Keratinocyte (primary cell): Measurements from ENCODE around the gene EIF3D. TPM values are rescaled to one million over a fixed set of nuclear protein-coding genes. Genes with fewer than 3 reads are reported as not detected.
A peak's percentile ranks its signal among the peaks of the same experiment; 100 is the strongest.

ENCODE experiments used
- DNase-seq: peaks from one replicate; pipeline ENCODE4 v3.0.0-alpha.2; 2011; ENCODE audit warnings: low read depth, missing footprints, low spot score
- FAIRE-seq: peaks from 2 replicates; lab custom pipeline; 2011; peaks lifted over from hg19 to GRCh38; lab: Jason Lieb, UNC
- H2AFZ ChIP-seq: 2 replicates; pipeline ENCODE4 v1.6.0; 2012; ENCODE audit warnings: low read length, control low read depth, inconsistent platforms; ENCODE audit not compliant: control insufficient read depth
- H3K27ac ChIP-seq: 2 replicates; pipeline ENCODE4 v1.5.1; 2011; ENCODE audit warnings: low read length; ENCODE audit not compliant: control insufficient read depth, insufficient read depth
- H3K27me3 ChIP-seq: 3 replicates; pipeline ENCODE4 v1.6.0; 2011; ENCODE audit warnings: low read length; ENCODE audit not compliant: control insufficient read depth, insufficient read depth; ENCODE audit errors: extremely low read depth
- H3K36me3 ChIP-seq, 2 experiments: 2 replicates in 1 of 2; 3 replicates in 1 of 2; pipeline ENCODE4 v1.5.1; 2011; ENCODE audit warnings: low read length in 2 of 2, mild to moderate bottlenecking in 1 of 2; ENCODE audit not compliant: control insufficient read depth in 2 of 2, insufficient read depth in 2 of 2; ENCODE audit errors: extremely low read depth in 1 of 2
- H3K4me1 ChIP-seq: 3 replicates; pipeline ENCODE4 v1.5.1; 2011; ENCODE audit warnings: low read length; ENCODE audit not compliant: control insufficient read depth, insufficient read depth; ENCODE audit errors: extremely low read depth
- H3K4me2 ChIP-seq: 3 replicates; pipeline ENCODE4 v1.6.0; 2011; ENCODE audit warnings: low read depth, low read length; ENCODE audit not compliant: control insufficient read depth, insufficient read depth; ENCODE audit errors: extremely low read depth
- H3K4me3 ChIP-seq, 3 experiments: fragments of 200-600 bp in 1 of 3; sonication (generic) in 1 of 3; 2 replicates in 2 of 3; 3 replicates in 1 of 3; pipeline ENCODE4 v1.5.1; 2011 to 2016; ENCODE audit warnings: low read length in 3 of 3, mild to moderate bottlenecking in 3 of 3, control low read depth in 2 of 3, inconsistent platforms in 1 of 3, low read depth in 1 of 3, mixed read lengths in 1 of 3, mixed run types in 1 of 3, moderate library complexity in 1 of 3; ENCODE audit not compliant: control insufficient read depth in 2 of 3, insufficient read depth in 2 of 3; ENCODE audit errors: extremely low read depth in 1 of 3
- H3K79me2 ChIP-seq: 2 replicates; pipeline ENCODE4 v1.6.0; 2012; ENCODE audit warnings: low read length; ENCODE audit not compliant: control insufficient read depth, insufficient read depth
- H3K9ac ChIP-seq: 3 replicates; pipeline ENCODE4 v1.6.0; 2011; ENCODE audit warnings: low read length; ENCODE audit not compliant: control insufficient read depth, insufficient read depth; ENCODE audit errors: extremely low read depth
- H3K9me1 ChIP-seq: 3 replicates; pipeline ENCODE4 v1.6.0; 2011; ENCODE audit warnings: low read length; ENCODE audit not compliant: control insufficient read depth, insufficient read depth; ENCODE audit errors: extremely low read depth
- H3K9me3 ChIP-seq: 2 replicates; pipeline ENCODE4 v1.5.1; 2012; ENCODE audit warnings: low read depth, low read length; ENCODE audit not compliant: control insufficient read depth
- H4K20me1 ChIP-seq: 3 replicates; pipeline ENCODE4 v1.6.0; 2011; ENCODE audit warnings: low read length; ENCODE audit not compliant: control insufficient read depth, insufficient read depth; ENCODE audit errors: extremely low read depth
- CTCF ChIP-seq, 3 experiments: IDR thresholded peaks in 1 of 3; conservative IDR thresholded peaks in 1 of 3; optimal IDR thresholded peaks in 1 of 3; 2 replicates in 2 of 3; 3 replicates in 1 of 3; pipeline versions ENCODE3 to v1.5.1; 2011; ENCODE audit warnings: low read length in 3 of 3, mild to moderate bottlenecking in 3 of 3, moderate library complexity in 2 of 3, control low read depth in 1 of 3, inconsistent platforms in 1 of 3; ENCODE audit not compliant: insufficient read depth in 2 of 3; ENCODE audit errors: extremely low read depth in 1 of 3
- EZH2 ChIP-seq: IDR thresholded peaks from one replicate; pipeline ENCODE4 v1.6.1; 2012; ENCODE audit warnings: inconsistent platforms, mild to moderate bottlenecking, low read length, moderate library complexity
- dilution Hi-C: fragments of 300-500 bp; cut with MboI; formaldehyde crosslinking; loops from one replicate; pipeline ENCODE4 v1.7.0; 2020; ENCODE audit warnings: low sequenced_read_pairs; ENCODE audit not compliant: extremely low pct_ligation_motif_present
- polyA plus RNA-seq, 5 experiments: library from polyadenylated mRNA; depleted of rRNA in 3 of 5; stranded (reverse) in 3 of 5; stranded (forward) in 1 of 5; unstranded in 1 of 5; fragments of >200 nt; gene quantifications; 1 replicate in 1 of 5; 2 replicates in 3 of 5; 3 replicates in 1 of 5; pipeline versions ENCODE4 v1.2.1 to v1.2.3, GENCODE V29; 2011 to 2012; ENCODE audit warnings: missing spikeins in 2 of 5, low read depth in 1 of 5, low replicate concordance in 1 of 5

Gene EIF3D
- polyA plus RNA-seq, 1 donor (not counting 4 experiments of a cell fraction or from before 2014, with no cell fraction given): 408 TPM

DNA sequence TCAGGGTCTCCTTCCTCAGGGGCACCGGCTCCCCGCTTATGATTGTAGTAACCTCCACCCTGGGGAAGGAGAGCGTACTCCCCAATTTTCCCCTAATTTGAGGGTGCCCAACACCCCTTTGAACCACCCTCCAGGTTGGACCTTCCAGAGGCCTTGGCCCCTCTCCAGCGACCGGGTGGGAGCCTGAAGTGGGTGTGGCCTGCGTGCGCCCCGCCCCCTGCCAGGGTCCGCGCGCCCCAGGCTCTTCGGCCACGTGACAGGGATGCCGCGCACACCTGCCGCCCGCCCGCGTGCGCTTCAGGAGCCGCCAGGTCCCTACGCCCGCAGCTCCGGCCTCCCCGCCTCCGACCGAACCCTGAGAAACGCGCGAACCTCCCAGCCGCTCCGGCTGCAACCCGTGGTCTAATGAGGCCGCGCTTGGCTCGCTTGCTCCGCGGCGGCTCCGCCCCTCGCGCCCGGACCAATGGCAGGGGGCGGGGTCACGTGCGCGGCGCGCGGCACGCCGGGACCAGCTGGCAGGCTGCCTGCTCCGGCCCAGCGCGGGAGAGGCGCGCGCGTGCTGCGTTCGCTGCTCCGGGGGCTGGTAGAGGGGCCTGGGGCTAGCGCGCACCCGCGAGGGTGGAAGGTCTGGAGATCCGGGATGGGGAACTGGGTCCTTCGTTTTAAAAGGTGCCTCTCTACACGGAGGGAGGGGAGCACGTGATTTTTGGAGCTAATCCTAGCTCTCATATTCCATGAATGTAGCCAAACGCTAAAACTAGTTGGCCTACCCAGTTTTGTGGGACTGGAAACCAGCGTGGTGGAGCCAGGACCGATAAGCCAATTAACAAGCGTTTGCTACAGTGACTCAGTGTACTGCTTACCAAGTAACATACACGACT, 22.1 kb downstream of the EIF3D start, which contains the start of gene FOXRED2:
Gene FOXRED2 (minus strand): TSS at position 404 of the 881 bp plus-strand sequence. CDS start 618 bp downstream, outside the sequence.
- Histone ChIP-seq H3K9me1 (no peaks in the 10 kb centered on the region), H3K79me2 (no peaks in the 10 kb centered on the region), H4K20me1 (peaks cover 3% of the 10 kb centered on the region), H3K4me2 (peak within 1 kb of the TSS; percentile 72), H3K9me3 (no peaks in the 10 kb centered on the region), H2AFZ (peak within 1 kb of the TSS; percentile 74), H3K36me3 (peaks cover 5 to 15% of the 10 kb centered on the region in 2 experiments), H3K9ac (peak within 1 kb of the TSS; percentile 43), H3K27ac (peak within 1 kb of the TSS; percentile 30), H3K27me3 (no peaks in the 10 kb centered on the region), H3K4me1 (no peaks in the 10 kb centered on the region), H3K4me3 (peak within 1 kb of the TSS; percentile 41 to 60 (median 58))
- TF ChIP-seq CTCF (optimal IDR thresholded peaks at IDR 0.05 in 1 of 3, IDR thresholded peaks at IDR 0.05 in 1 of 3, conservative IDR thresholded peaks at IDR 0.05 in 1 of 3; ENCODE audit: extremely low read depth in 1 of 3, insufficient read depth in 2 of 3, low read length in 3 of 3) (no peak), EZH2 (no peak)
- DNase-seq: no peak
- peak; percentile 36 for FAIRE-seq
- dilution Hi-C loops: no loop called here

GRCh38 chr22:36505998-36506635, 22.8 kb downstream of the EIF3D start:
- Histone ChIP-seq H3K79me2 (no peaks in the 10 kb centered on the region), H3K4me3 (peak overlapping the region in 2 of 3 experiments; percentile 58 to 60), H3K9me1 (no peaks in the 10 kb centered on the region), H3K9ac (no peak overlapping the region), H3K4me1 (no peaks in the 10 kb centered on the region), H2AFZ (peak overlapping the region; percentile 46), H3K4me2 (peak overlapping the region; percentile 72), H3K27ac (no peak overlapping the region), H3K27me3 (no peaks in the 10 kb centered on the region), H3K36me3 (peaks cover 2 to 8% of the 10 kb centered on the region in 2 experiments), H4K20me1 (no peaks in the 10 kb centered on the region), H3K9me3 (no peaks in the 10 kb centered on the region)
- FAIRE-seq (no peak), DNase-seq (no peak)
- TF ChIP-seq EZH2 (no peak), CTCF (optimal IDR thresholded peaks at IDR 0.05 in 1 of 3, IDR thresholded peaks at IDR 0.05 in 1 of 3, conservative IDR thresholded peaks at IDR 0.05 in 1 of 3; ENCODE audit: extremely low read depth in 1 of 3, insufficient read depth in 2 of 3, low read length in 3 of 3) (no peak)
- dilution Hi-C loops: no loop called here
